HG03520 (cell line): Measurements from ENCODE around the gene RFX5.
"Not testable (repeated sequence)": the region's sequence is repeated elsewhere in the genome, so short reads cannot be mapped to it uniquely, and the experiment has no call there.

ENCODE experiments used
- ATAC-seq: cut with Tn5 transposase; IDR thresholded peaks from one replicate; pipeline ENCODE4 v1.9.1; 2021; ENCODE audit warnings: mild to moderate bottlenecking, moderate library complexity; ENCODE audit not compliant: unreplicated experiment

The RFX5 gene

GRCh38 chr1:151362308-151363155 lies 15.5 kb upstream of the RFX5 start:
- no peak for ATAC-seq

GRCh38 chr1:151361883-151362282 lies 14.8 kb upstream of the RFX5 start:
- no peak for ATAC-seq

GRCh38 chr1:151356696-151357095 lies 9.6 kb upstream of the RFX5 start:
- no peak for ATAC-seq

- no peak for ATAC-seq
Observed at GRCh38 chr1:151352021-151352718, 5.1 kb upstream of the RFX5 start.

- ATAC-seq, result not testable (repeated sequence)
Observed at GRCh38 chr1:151350323-151350722, 3.3 kb upstream of the RFX5 start.

- no peak for ATAC-seq
Observed at GRCh38 chr1:151347523-151348246, 633 bp upstream of the RFX5 start.

GRCh38 chr1:151346082-151346768 lies 827 bp downstream of the RFX5 start:
- no peak for ATAC-seq

- no peak for ATAC-seq
Observed at GRCh38 chr1:151344291-151344690, 2.8 kb downstream of the RFX5 start.

- no peak for ATAC-seq
Observed at GRCh38 chr1:151343587-151343986, 3.5 kb downstream of the RFX5 start.

- no peak for ATAC-seq
Observed at GRCh38 chr1:151342569-151342968, 4.5 kb downstream of the RFX5 start.

GRCh38 chr1:151342021-151342420 lies 5.0 kb downstream of the RFX5 start:
- no peak for ATAC-seq

- ATAC-seq, result peak; percentile 48
Observed at GRCh38 chr1:151340870-151341754, 5.9 kb downstream of the RFX5 start.

GRCh38 chr1:151336556-151336955 lies 10.5 kb downstream of the RFX5 start:
- no peak for ATAC-seq

- no peak for ATAC-seq
Observed at GRCh38 chr1:151334822-151335221, 12.2 kb downstream of the RFX5 start.

- ATAC-seq, result peak; percentile 7
Observed at GRCh38 chr1:151327903-151328674, 19.0 kb downstream of the RFX5 start.

- ATAC-seq, result peak; percentile 75
Observed at GRCh38 chr1:151327223-151327902, 19.7 kb downstream of the RFX5 start, which contains the start of gene PI4KB. Gene PI4KB (minus strand): TSS chr1:151327416. CDS start chr1:151316481, 10,935 bp downstream.

GRCh38 chr1:151326619-151327222 lies 20.3 kb downstream of the RFX5 start:
- ATAC-seq, result peak; percentile 46
